HEK293 (cell line): Measurements from ENCODE around the gene PCDHGC4.

Source experiments
- CTCF ChIA-PET: fragments of 350-600 bp; formaldehyde crosslinking; extraction: SDS; loops from one replicate; lab custom pipeline; 2021; ENCODE audit warnings: antibody characterized with exemption; lab: Yijun Ruan, JAX
- POLR2A ChIA-PET: fragments of 300-600 bp; formaldehyde crosslinking; extraction: SDS; loops from one replicate; lab custom pipeline; 2020; ENCODE audit warnings: antibody characterized with exemption, inconsistent platforms; lab: Yijun Ruan, JAX
- H3K27ac ChIP-seq: fragments of 200-500 bp; sonication (Bioruptor generic); 2 replicates; pipeline ENCODE4 v1.5.1; 2014; ENCODE audit warnings: low read depth, low read length, control low read depth, inconsistent platforms; ENCODE audit errors: extremely low read depth
- H3K36me3 ChIP-seq, 2 experiments: fragments of 200-500 bp in 1 of 2; sonication (Bioruptor generic) in 1 of 2; 1 replicate in 1 of 2; 2 replicates in 1 of 2; pipeline ENCODE4 v1.5.1; 2014 to 2017; ENCODE audit warnings: inconsistent platforms in 2 of 2, low read length in 2 of 2; ENCODE audit not compliant: control insufficient read depth in 2 of 2, insufficient read depth in 1 of 2
- H3K4me1 ChIP-seq: fragments of 200-500 bp; sonication (Bioruptor generic); 2 replicates; pipeline ENCODE4 v1.5.1; 2014; ENCODE audit warnings: mild to moderate bottlenecking, low read length, inconsistent platforms; ENCODE audit not compliant: control insufficient read depth, insufficient read depth
- H3K4me3 ChIP-seq: 2 replicates; pipeline ENCODE4 v1.5.1; 2011; ENCODE audit warnings: low read depth, mild to moderate bottlenecking, control low read depth, low read length, moderate library complexity
- H3K9me3 ChIP-seq: fragments of 200-500 bp; sonication (Bioruptor generic); 2 replicates; pipeline ENCODE4 v1.5.1; 2014; ENCODE audit warnings: low read depth, low read length, inconsistent platforms; ENCODE audit not compliant: control insufficient read depth, insufficient read depth
- AEBP2 ChIP-seq: fragments of 450-650 bp; formaldehyde crosslinking; IDR thresholded peaks from 2 replicates; pipeline ENCODE4 v1.5.1; 2016; ENCODE audit warnings: missing biosample characterization, missing genetic modification characterization, borderline replicate concordance
- CTCF ChIP-seq: fragments of 450-650 bp; formaldehyde crosslinking; IDR thresholded peaks from 2 replicates; pipeline ENCODE4 v1.5.1; 2016; ENCODE audit warnings: missing biosample characterization, missing genetic modification characterization
- FEZF1 ChIP-seq: fragments of 450-650 bp; formaldehyde crosslinking; IDR thresholded peaks from 2 replicates; pipeline ENCODE4 v1.5.1; 2016; ENCODE audit warnings: missing biosample characterization, missing genetic modification characterization
- GLI2 ChIP-seq: fragments of 450-650 bp; formaldehyde crosslinking; IDR thresholded peaks from 2 replicates; pipeline ENCODE4; 2017; ENCODE audit warnings: missing biosample characterization, missing genetic modification characterization, low read depth, borderline replicate concordance
- GLIS1 ChIP-seq: fragments of 450-650 bp; formaldehyde crosslinking; IDR thresholded peaks from 2 replicates; pipeline ENCODE4 v1.5.1; 2016; ENCODE audit warnings: missing biosample characterization, missing genetic modification characterization
- GLIS2 ChIP-seq: fragments of 450-650 bp; formaldehyde crosslinking; IDR thresholded peaks from 2 replicates; pipeline ENCODE4 v1.5.1; 2016; ENCODE audit warnings: missing biosample characterization, missing genetic modification characterization
- KLF10 ChIP-seq: fragments of 450-650 bp; IDR thresholded peaks from 2 replicates; pipeline ENCODE4 v1.5.1; 2018; ENCODE audit warnings: missing biosample characterization, mild to moderate bottlenecking, missing genetic modification characterization
- KLF17 ChIP-seq: fragments of 450-650 bp; formaldehyde crosslinking; IDR thresholded peaks from 2 replicates; pipeline ENCODE4 v1.5.1; 2016; ENCODE audit warnings: missing biosample characterization, missing genetic modification characterization
- KLF8 ChIP-seq: fragments of 450-650 bp; formaldehyde crosslinking; IDR thresholded peaks from 2 replicates; pipeline ENCODE4 v1.5.1; 2016; ENCODE audit warnings: missing biosample characterization, missing genetic modification characterization
- OVOL3 ChIP-seq: fragments of 450-650 bp; formaldehyde crosslinking; IDR thresholded peaks from 2 replicates; pipeline ENCODE4 v1.5.1; 2016; ENCODE audit warnings: missing biosample characterization, missing genetic modification characterization
- SCRT2 ChIP-seq: fragments of 450-650 bp; formaldehyde crosslinking; IDR thresholded peaks from 2 replicates; pipeline ENCODE4 v1.5.1; 2016; ENCODE audit warnings: missing biosample characterization, missing genetic modification characterization
- TRIM28 ChIP-seq: IDR thresholded peaks from 2 replicates; pipeline ENCODE4 v1.6.1; 2011; ENCODE audit warnings: low read length, control low read depth, borderline replicate concordance
- WT1 ChIP-seq: fragments of 450-650 bp; formaldehyde crosslinking; IDR thresholded peaks from 2 replicates; pipeline ENCODE4 v1.5.1; 2016; ENCODE audit warnings: missing biosample characterization, missing genetic modification characterization
- ZEB2 ChIP-seq: fragments of 450-650 bp; formaldehyde crosslinking; IDR thresholded peaks from 2 replicates; pipeline ENCODE4 v1.5.1; 2016; ENCODE audit warnings: missing biosample characterization, missing genetic modification characterization
- ZFHX2 ChIP-seq: fragments of 450-650 bp; formaldehyde crosslinking; conservative IDR thresholded peaks from 2 replicates; pipeline ENCODE4 v1.5.1; 2016; ENCODE audit warnings: missing biosample characterization, missing genetic modification characterization
- ZNF211 ChIP-seq: fragments of 450-650 bp; formaldehyde crosslinking; IDR thresholded peaks from 2 replicates; pipeline ENCODE4 v1.5.1; 2016; ENCODE audit warnings: low read depth, missing biosample characterization, missing genetic modification characterization
- ZNF23 ChIP-seq: fragments of 450-650 bp; formaldehyde crosslinking; IDR thresholded peaks from 2 replicates; pipeline ENCODE4 v1.5.1; 2016; ENCODE audit warnings: missing biosample characterization, missing genetic modification characterization, borderline replicate concordance
- ZNF324 ChIP-seq: fragments of 450-650 bp; formaldehyde crosslinking; IDR thresholded peaks from 2 replicates; pipeline ENCODE4 v1.5.1; 2016; ENCODE audit warnings: missing biosample characterization, missing genetic modification characterization
- ZNF394 ChIP-seq: fragments of 450-650 bp; formaldehyde crosslinking; IDR thresholded peaks from 2 replicates; pipeline ENCODE4 v1.5.1; 2016; ENCODE audit warnings: missing biosample characterization, missing genetic modification characterization, mild to moderate bottlenecking, moderate library complexity, borderline replicate concordance
- ZNF398 ChIP-seq: fragments of 450-650 bp; formaldehyde crosslinking; IDR thresholded peaks from 2 replicates; pipeline ENCODE4 v1.5.1; 2017; ENCODE audit warnings: missing biosample characterization, missing genetic modification characterization
- ZNF558 ChIP-seq: fragments of 450-650 bp; formaldehyde crosslinking; IDR thresholded peaks from 2 replicates; pipeline ENCODE4 v1.5.1; 2016; ENCODE audit warnings: missing biosample characterization, missing genetic modification characterization
- ZNF571 ChIP-seq: fragments of 450-650 bp; formaldehyde crosslinking; IDR thresholded peaks from 2 replicates; pipeline ENCODE4 v1.5.0; 2017; ENCODE audit warnings: missing biosample characterization, missing genetic modification characterization
- ZNF600 ChIP-seq: fragments of 450-650 bp; formaldehyde crosslinking; IDR thresholded peaks from 2 replicates; pipeline ENCODE4 v1.5.1; 2016; ENCODE audit warnings: missing biosample characterization, missing genetic modification characterization
- ZNF645 ChIP-seq: fragments of 450-650 bp; formaldehyde crosslinking; IDR thresholded peaks from 2 replicates; pipeline ENCODE4; 2016; ENCODE audit warnings: missing biosample characterization, missing genetic modification characterization
- ZNF670 ChIP-seq: fragments of 450-650 bp; formaldehyde crosslinking; IDR thresholded peaks from 2 replicates; pipeline ENCODE4 v1.5.1; 2016; ENCODE audit warnings: missing biosample characterization, missing genetic modification characterization, low read depth
- ZNF692 ChIP-seq: fragments of 450-650 bp; formaldehyde crosslinking; IDR thresholded peaks from 2 replicates; pipeline ENCODE4 v1.5.1; 2016; ENCODE audit warnings: missing biosample characterization, missing genetic modification characterization
- TF ChIP-seq, protein P1 (sequence below): fragments of 450-650 bp; formaldehyde crosslinking; IDR thresholded peaks from 2 replicates; pipeline ENCODE4 v1.5.1; 2016; ENCODE audit warnings: missing biosample characterization, missing genetic modification characterization

Gene PCDHGC4

GRCh38 chr5:141521244-141521781, 36.5 kb downstream of the PCDHGC4 start (continued):
- TF ChIP-seq SCRT2 (peak; percentile 91), GLIS1 (tag by site-specific recombination) (peak; percentile 37; the same call in 1 of the 2 replicates), GLI2 (tag by site-specific recombination) (0 out of 2 replicates have a peak, but pooled peaks have one; percentile 7), KLF17 (tag by site-specific recombination) (peak; percentile 96), ZNF600 (tag by site-specific recombination) (peak; percentile 71; the same call in 1 of the 2 replicates), ZNF558 (tag by site-specific recombination) (peak; percentile 70), ZNF571 (tag by site-specific recombination) (no peak), GLIS2 (0 out of 2 replicates have a peak, but pooled peaks have one; percentile 22), ZNF398 (tag by site-specific recombination) (peak; percentile 47; the same call in 1 of the 2 replicates), CTCF (tag by site-specific recombination) (no peak), OVOL3 (no peak), ZFHX2 (tag by site-specific recombination) (peak; percentile 32; the same call in 1 of the 2 replicates), ZNF645 (tag by site-specific recombination) (no peak), KLF10 (tag by site-specific recombination) (peak; percentile 54; the same call in 1 of the 2 replicates), ZNF324 (tag by site-specific recombination) (0 out of 2 replicates have a peak, but pooled peaks have one; percentile 22), FEZF1 (peak; percentile 65; the same call in 1 of the 2 replicates), ZEB2 (tag by site-specific recombination) (peak; percentile 88), ZNF394 (peak; percentile 61; the same call in 1 of the 2 replicates), ZNF211 (tag by site-specific recombination) (0 out of 2 replicates have a peak, but pooled peaks have one; percentile 27), TRIM28 (no peak), WT1 (peak; percentile 62; the same call in 1 of the 2 replicates), KLF8 (tag by site-specific recombination) (peak; percentile 76; the same call in 1 of the 2 replicates)
- TF ChIP-seq, all 188 proteins: peak for 41

GRCh38 chr5:141522301-141522700, 37.5 kb downstream of the PCDHGC4 start:
- H3K4me1 ChIP-seq = peaks cover 11% of the 10 kb centered on the region
- H3K9me3 ChIP-seq = no peaks in the 10 kb centered on the region
- H3K36me3 ChIP-seq = peaks cover 32 to 93% of the 10 kb centered on the region in 2 experiments
- peak overlapping the region; percentile 51; the same call in 1 of the 2 replicates for H3K27ac ChIP-seq
- CTCF ChIA-PET = interaction anchor here (0.7 to 10.9 kb wide), 16 partner anchors 8 to 192 kb away, joined by 3 to 160 read pairs (median 12); partner anchors contain the start of genes PCDHGA1, PCDHGA11, PCDHGA12 and PCDHGA2
- H3K4me3 ChIP-seq = no peak overlapping the region
- POLR2A ChIA-PET = interaction anchor here (0.7 to 2.0 kb wide), 3 partner anchors 46 to 180 kb away, joined by 4 to 10 read pairs (median 4); partner anchors contain the start of genes PCDHGA11 and PCDHGC3
- TF ChIP-seq, protein P1, sequence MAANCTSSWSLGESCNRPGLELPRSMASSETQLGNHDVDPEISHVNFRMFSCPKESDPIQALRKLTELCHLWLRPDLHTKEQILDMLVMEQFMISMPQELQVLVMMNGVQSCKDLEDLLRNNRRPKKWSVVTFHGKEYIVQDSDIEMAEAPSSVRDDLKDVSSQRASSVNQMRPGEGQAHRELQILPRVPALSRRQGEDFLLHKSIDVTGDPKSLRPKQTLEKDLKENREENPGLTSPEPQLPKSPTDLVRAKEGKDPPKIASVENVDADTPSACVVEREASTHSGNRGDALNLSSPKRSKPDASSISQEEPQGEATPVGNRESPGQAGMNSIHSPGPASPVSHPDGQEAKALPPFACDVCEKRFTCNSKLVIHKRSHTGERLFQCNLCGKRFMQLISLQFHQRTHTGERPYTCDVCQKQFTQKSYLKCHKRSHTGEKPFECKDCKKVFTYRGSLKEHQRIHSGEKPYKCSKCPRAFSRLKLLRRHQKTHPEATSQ (tag by site-specific recombination) = no peak
- TF ChIP-seq ZNF692 (no peak), WT1 (no peak), AEBP2 (tag by site-specific recombination) (no peak), ZNF23 (tag by site-specific recombination) (no peak), ZNF670 (tag by site-specific recombination) (no peak), ZNF324 (tag by site-specific recombination) (no peak)
